Spleen (tissue), 11 donors: Measurements from ENCODE around the gene KCNJ9. TPM values are rescaled to one million over a fixed set of nuclear protein-coding genes. Genes with fewer than 3 reads are reported as not detected.

Experiments used
- DNase-seq: peaks from one replicate; pipeline ENCODE4 v3.0.0-alpha.2; 2020
- H3K27ac ChIP-seq, 8 donors: fragments of 200-600 bp; sonication (generic) in 7 of 8; 1 replicate in 4 of 8; 2 replicates in 4 of 8; pipeline versions ENCODE4 v1.5.0 to v1.8.0; 2016 to 2021; ENCODE audit warnings: inconsistent platforms in 4 of 8, mild to moderate bottlenecking in 4 of 8, moderate library complexity in 1 of 8
- H3K27me3 ChIP-seq, 7 donors: fragments of 200-600 bp; sonication (generic) in 6 of 7; replicated peaks in 1 of 7; 1 replicate in 4 of 7; 2 replicates in 3 of 7; pipeline versions ENCODE4 v1.5.0 to v1.8.0; 2016 to 2021; ENCODE audit warnings: inconsistent platforms in 3 of 7, mild to moderate bottlenecking in 1 of 7
- H3K36me3 ChIP-seq, 6 donors: fragments of 200-600 bp; sonication (generic) in 5 of 6; 1 replicate in 4 of 6; 2 replicates in 2 of 6; pipeline versions ENCODE4 v1.5.0 to v1.8.0; 2016 to 2021; ENCODE audit warnings: inconsistent platforms in 2 of 6
- H3K4me1 ChIP-seq, 6 donors: fragments of 200-600 bp; sonication (generic) in 5 of 6; 1 replicate in 3 of 6; 2 replicates in 3 of 6; pipeline versions ENCODE4 v1.5.0 to v1.8.0; 2016 to 2021; ENCODE audit warnings: inconsistent platforms in 3 of 6
- H3K4me3 ChIP-seq, 8 donors: fragments of 200-600 bp; sonication (generic) in 7 of 8; 1 replicate in 4 of 8; 2 replicates in 4 of 8; pipeline versions ENCODE4 v1.5.0 to v1.8.0; 2016 to 2021; ENCODE audit warnings: inconsistent platforms in 4 of 8, mild to moderate bottlenecking in 4 of 8, moderate library complexity in 2 of 8
- H3K9me3 ChIP-seq, 8 donors: fragments of 200-600 bp; sonication (generic) in 7 of 8; 1 replicate in 4 of 8; 2 replicates in 4 of 8; pipeline versions ENCODE4 v1.5.0 to v1.8.0; 2016 to 2021; ENCODE audit warnings: inconsistent platforms in 4 of 8
- CTCF ChIP-seq, 11 experiments: fragments of 200-600 bp in 7 of 11; fragments of 450-650 bp in 4 of 11; sonication (generic) in 4 of 11; IDR thresholded peaks in 8 of 11; conservative IDR thresholded peaks in 3 of 11; 1 replicate in 7 of 11; 2 replicates in 4 of 11; pipeline versions ENCODE4 v1.4.0 to v1.8.0; 2016 to 2021; ENCODE audit warnings: antibody characterized with exemption in 11 of 11, inconsistent platforms in 4 of 11, mild to moderate bottlenecking in 1 of 11
- POLR2A ChIP-seq, 3 donors: fragments of 450-650 bp; IDR thresholded peaks; one replicate each; pipeline ENCODE4 v1.5.1; 2017; ENCODE audit warnings: antibody characterized with exemption in 3 of 3, mild to moderate bottlenecking in 1 of 3
- POLR2AphosphoS5 ChIP-seq, 3 donors: sonication (generic); formaldehyde crosslinking; IDR thresholded peaks; one replicate each; pipeline ENCODE4 v1.5.1; 2017; ENCODE audit warnings: antibody characterized with exemption in 3 of 3
- WGBS, 5 donors: extraction: QIAGEN DNeasy Blood & Tissue Kit in 3 of 5; methylation state at CpG; one replicate each; pipeline versions ENCODE4 v1.1.5 to v1.1.7; 2013 to 2018; 5-methylcytosine and 5-hydroxymethylcytosine counted together
- intact Hi-C: fragments of 100-400 bp; cut with DNase I; formaldehyde crosslinking; loops from one replicate; pipeline ENCODE4 v1.15.0; 2023; ENCODE audit warnings: low total_unique reads
- polyA plus RNA-seq, 3 donors: library from polyadenylated mRNA; stranded (reverse); fragments of 200-250 nt; gene quantifications; one replicate each; pipeline ENCODE4 v1.2.1, GENCODE V29; 2013
- total RNA-seq, 7 donors: library from RNA; depleted of rRNA in 3 of 7; stranded (reverse); fragments of >200 nt in 3 of 7; fragmentation: NEBNext Ultra II Directional in 4 of 7; extraction: Animal tissue kit (Norgen Biotek cat#: 25700) in 4 of 7; gene quantifications; one replicate each; pipeline versions ENCODE4 v1.1.0 to v1.2.1, GENCODE V29; 2016 to 2021
- donor health status: healthy with polysubstance abuse.
- donor health status: DM: no; HTN: no; CAD: no; lungs with moderate emphysema.
- donor health status: DM: no; HTN: no; CAD: no.
- donor health status: Bipolar disorder and iron deficiency.
- donor health status: healthy.
- donor health status: DM: no; HTN: no; CAD: no.
- donor health status: DM: yes; HTN: yes; CAD: no.

Gene KCNJ9
- total and polyA plus RNA-seq, 10 donors = not detected

- H3K4me1 ChIP-seq = peaks cover 0 to 8% (median 3%) of the 10 kb centered on the region in 6 donors
- DNase-seq = peak; percentile 77
- peaks cover 0 to 68% (median 39%) of the 10 kb centered on the region in 7 donors for H3K27me3 ChIP-seq
- H3K9me3 ChIP-seq = no peaks in the 10 kb centered on the region
- peak; percentile 34 to 80 (median 63) for TF ChIP-seq CTCF (IDR thresholded peaks at IDR 0.05 in 8 of 11, conservative IDR thresholded peaks at IDR 0.05 in 3 of 11)
- no peak for TF ChIP-seq POLR2A (IDR thresholded peaks at IDR 0.05)
- TF ChIP-seq POLR2AphosphoS5 (IDR thresholded peaks at IDR 0.05) = no peak
- 16 to 23% (median 18%) methylated on average over 6 to 8 of the region's 8 CpGs for WGBS, 5 donors
- no peak overlapping the region for H3K27ac ChIP-seq
- no peaks in the 10 kb centered on the region for H3K36me3 ChIP-seq
- H3K4me3 ChIP-seq = no peak overlapping the region
- intact Hi-C loops = no loop called here
These were observed 2.7 kb upstream of the KCNJ9 start for GRCh38 chr1:160078512-160079195.

- H3K27ac ChIP-seq = no peak overlapping the region
- H3K9me3 ChIP-seq = no peaks in the 10 kb centered on the region
- no peaks in the 10 kb centered on the region for H3K36me3 ChIP-seq
- 64 to 72% (median 71%) methylated on average over 4 of the region's 4 CpGs for WGBS, 5 donors
- peaks cover 0 to 16% (median 10%) of the 10 kb centered on the region in 6 donors for H3K4me1 ChIP-seq
- peaks cover 0 to 76% (median 42%) of the 10 kb centered on the region in 7 donors for H3K27me3 ChIP-seq
- intact Hi-C loops = no loop called here
- no peak for DNase-seq
- no peak overlapping the region for H3K4me3 ChIP-seq
- TF ChIP-seq CTCF (IDR thresholded peaks at IDR 0.05 in 8 of 11, conservative IDR thresholded peaks at IDR 0.05 in 3 of 11) = no peak
- no peak for TF ChIP-seq POLR2A (IDR thresholded peaks at IDR 0.05)
- no peak for TF ChIP-seq POLR2AphosphoS5 (IDR thresholded peaks at IDR 0.05)
These were observed 1.9 kb upstream of the KCNJ9 start for GRCh38 chr1:160079448-160079847.

- 49 to 65% (median 61%) methylated on average over 6 of the region's 6 CpGs for WGBS, 5 donors
- Histone ChIP-seq H3K27ac (no peak overlapping the region), H3K9me3 (no peaks in the 10 kb centered on the region), H3K4me3 (no peak overlapping the region), H3K27me3 (peaks cover 0 to 80% (median 42%) of the 10 kb centered on the region in 7 donors), H3K36me3 (no peaks in the 10 kb centered on the region), H3K4me1 (peaks cover 0 to 17% (median 10%) of the 10 kb centered on the region in 6 donors)
- DNase-seq = peak; percentile 36
- TF ChIP-seq CTCF (IDR thresholded peaks at IDR 0.05 in 8 of 11, conservative IDR thresholded peaks at IDR 0.05 in 3 of 11) (no peak), POLR2A (IDR thresholded peaks at IDR 0.05) (no peak), POLR2AphosphoS5 (IDR thresholded peaks at IDR 0.05) (no peak)
- intact Hi-C loops = no loop called here
These were observed 797 bp upstream of the KCNJ9 start for GRCh38 chr1:160080381-160081100.

GRCh38 chr1:160082487-160082886, 1.1 kb downstream of the KCNJ9 start:
- H3K27ac ChIP-seq = no peak overlapping the region
- no peak overlapping the region for H3K4me3 ChIP-seq
- WGBS, 5 donors = 24 to 74% (median 58%) methylated on average over 2 of the region's 2 CpGs
- peaks cover 0 to 17% (median 10%) of the 10 kb centered on the region in 6 donors for H3K4me1 ChIP-seq
- peak; percentile 33 for DNase-seq
- peaks cover 0 to 7% (median 0%) of the 10 kb centered on the region in 6 donors for H3K36me3 ChIP-seq
- intact Hi-C loops = no loop called here
- peaks cover 0 to 72% (median 42%) of the 10 kb centered on the region in 7 donors for H3K27me3 ChIP-seq
- no peak for TF ChIP-seq POLR2A (IDR thresholded peaks at IDR 0.05)
- TF ChIP-seq CTCF (IDR thresholded peaks at IDR 0.05 in 8 of 11, conservative IDR thresholded peaks at IDR 0.05 in 3 of 11) = no peak
- no peak for TF ChIP-seq POLR2AphosphoS5 (IDR thresholded peaks at IDR 0.05)
- no peaks in the 10 kb centered on the region for H3K9me3 ChIP-seq
